Measurements from ENCODE around the gene ZGPAT.
"Not testable (repeated sequence)": the region's sequence is repeated elsewhere in the genome, so short reads cannot be mapped to it uniquely, and the experiment has no call there.

The ZGPAT gene

GRCh38 chr20:63668351-63668750, 39.5 kb upstream of the ZGPAT start:
- H3K4me3 ChIP-seq (ENCODE audit: low read depth, low read length): no peak overlapping the region
- TF ChIP-seq CTCF (IDR thresholded peaks at IDR 0.05; ENCODE audit: insufficient read depth, low read depth, low read length, missing control alignments): no peak

GRCh38 chr20:63671695-63672094, 36.1 kb upstream of the ZGPAT start:
- not testable (repeated sequence) for H3K4me3 ChIP-seq (ENCODE audit: low read depth, low read length); DNase-seq (ENCODE audit: low read depth)

More at GRCh38 chr20:63668351-63668750, 39.5 kb upstream of the ZGPAT start:
- DNase-seq (ENCODE audit: low read depth): no peak

GRCh38 chr20:63672666-63673065, 35.2 kb upstream of the ZGPAT start:
- no peak for TF ChIP-seq CTCF (IDR thresholded peaks at IDR 0.05; ENCODE audit: insufficient read depth, low read depth, low read length, missing control alignments)
- H3K4me3 ChIP-seq (ENCODE audit: low read depth, low read length): no peak overlapping the region
- no peak for DNase-seq (ENCODE audit: low read depth)

- DNase-seq (ENCODE audit: low read depth): no peak
- H3K4me3 ChIP-seq (ENCODE audit: low read depth, low read length): no peak overlapping the region
- no peak for TF ChIP-seq CTCF (IDR thresholded peaks at IDR 0.05; ENCODE audit: insufficient read depth, low read depth, low read length, missing control alignments)
Observed at GRCh38 chr20:63673951-63674350, 33.9 kb upstream of the ZGPAT start.

- DNase-seq (ENCODE audit: low read depth): no peak
- no peak for TF ChIP-seq CTCF (IDR thresholded peaks at IDR 0.05; ENCODE audit: insufficient read depth, low read depth, low read length, missing control alignments)
- no peak overlapping the region for H3K4me3 ChIP-seq (ENCODE audit: low read depth, low read length)
Observed at GRCh38 chr20:63675681-63676368, 32.0 kb upstream of the ZGPAT start.

- DNase-seq (ENCODE audit: low read depth): no peak
- H3K4me3 ChIP-seq (ENCODE audit: low read depth, low read length): no peak overlapping the region
- TF ChIP-seq CTCF (IDR thresholded peaks at IDR 0.05; ENCODE audit: insufficient read depth, low read depth, low read length, missing control alignments): no peak
Observed at GRCh38 chr20:63678071-63678470, 29.8 kb upstream of the ZGPAT start.

- DNase-seq (ENCODE audit: low read depth): no peak
- no peak for TF ChIP-seq CTCF (IDR thresholded peaks at IDR 0.05; ENCODE audit: insufficient read depth, low read depth, low read length, missing control alignments)
- H3K4me3 ChIP-seq (ENCODE audit: low read depth, low read length): no peak overlapping the region
Observed at GRCh38 chr20:63678667-63679465, 29.0 kb upstream of the ZGPAT start.
